Measurements from ENCODE around the gene FGR.

The FGR gene

DNA sequence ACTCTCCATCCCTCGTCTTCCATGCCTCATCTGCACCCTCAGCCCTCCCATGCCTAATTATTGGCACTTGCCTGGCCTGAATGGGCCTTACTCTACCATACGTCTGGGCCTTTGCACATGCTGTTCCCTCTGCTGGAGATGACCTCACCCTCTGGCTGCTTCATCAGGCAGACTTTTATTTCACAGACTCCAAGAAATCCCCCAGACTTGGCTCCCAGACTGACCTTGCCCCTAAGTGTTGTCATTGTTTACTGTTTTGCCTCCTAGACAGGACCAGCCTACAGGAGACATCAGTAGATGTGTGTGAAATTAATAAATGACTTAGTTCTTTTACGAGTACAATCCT, 25.8 kb downstream of the FGR start:
- in situ Hi-C loops (cut with MboI; ENCODE audit: low pct_unique_long_range_greater_than_20kb, low sequenced_read_pairs, unreplicated experiment) = loop anchor here (5.0 kb wide), 2 partner anchors 58 to 217 kb away; partner anchors contain the start of gene GPR3
- no peak for TF ChIP-seq CTCF (IDR thresholded peaks at IDR 0.05; ENCODE audit: extremely low read depth, insufficient read depth, missing control alignments)

DNA sequence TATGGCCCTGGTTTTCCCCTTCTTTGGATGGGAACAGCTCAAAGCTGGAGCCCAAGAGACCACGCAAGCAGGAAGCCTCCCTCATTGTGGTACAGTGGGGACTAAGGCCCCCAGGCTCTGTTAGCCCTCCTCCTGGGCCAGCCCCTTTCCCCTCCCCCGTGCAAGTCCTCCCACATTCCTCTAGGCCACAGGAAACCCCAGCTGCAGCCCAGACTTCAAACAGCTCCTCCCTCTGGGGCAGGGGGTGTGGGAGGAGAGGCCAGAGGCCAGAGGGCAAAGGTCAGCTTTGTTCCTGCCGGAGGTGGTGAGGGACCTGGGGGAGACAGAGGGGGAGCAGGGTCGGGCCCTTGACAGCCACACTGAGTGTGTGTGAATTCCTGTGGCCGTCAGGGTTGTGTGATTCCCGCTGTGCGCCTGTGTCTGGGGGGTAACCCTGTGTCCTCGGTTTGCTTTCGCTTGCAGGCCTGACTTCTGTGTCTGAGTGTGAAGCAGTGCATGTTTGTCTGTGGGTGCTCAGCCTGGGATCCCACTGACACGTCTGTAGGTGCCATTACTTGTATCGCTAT, 27.7 kb downstream of the FGR start:
- no peak for DNase-seq (ENCODE audit: low spot score)
- TF ChIP-seq CTCF (IDR thresholded peaks at IDR 0.05; ENCODE audit: extremely low read depth, insufficient read depth, missing control alignments) = no peak
- in situ Hi-C loops (cut with MboI; ENCODE audit: low pct_unique_long_range_greater_than_20kb, low sequenced_read_pairs, unreplicated experiment) = loop anchor here (5.0 kb wide), 2 partner anchors 60 to 215 kb away; partner anchors contain the start of gene GPR3

More for the DNA sequence above, 25.8 kb downstream of the FGR start:
- no peak for DNase-seq (ENCODE audit: low spot score)

- TF ChIP-seq CTCF (IDR thresholded peaks at IDR 0.05; ENCODE audit: extremely low read depth, insufficient read depth, missing control alignments) = no peak
- in situ Hi-C loops (cut with MboI; ENCODE audit: low pct_unique_long_range_greater_than_20kb, low sequenced_read_pairs, unreplicated experiment) = loop anchor here (5.0 kb wide), 2 partner anchors 61 to 214 kb away; partner anchors contain the start of gene GPR3
- no peak for DNase-seq (ENCODE audit: low spot score)
Observed at GRCh38 chr1:27606708-27607238, 28.2 kb downstream of the FGR start.

DNA sequence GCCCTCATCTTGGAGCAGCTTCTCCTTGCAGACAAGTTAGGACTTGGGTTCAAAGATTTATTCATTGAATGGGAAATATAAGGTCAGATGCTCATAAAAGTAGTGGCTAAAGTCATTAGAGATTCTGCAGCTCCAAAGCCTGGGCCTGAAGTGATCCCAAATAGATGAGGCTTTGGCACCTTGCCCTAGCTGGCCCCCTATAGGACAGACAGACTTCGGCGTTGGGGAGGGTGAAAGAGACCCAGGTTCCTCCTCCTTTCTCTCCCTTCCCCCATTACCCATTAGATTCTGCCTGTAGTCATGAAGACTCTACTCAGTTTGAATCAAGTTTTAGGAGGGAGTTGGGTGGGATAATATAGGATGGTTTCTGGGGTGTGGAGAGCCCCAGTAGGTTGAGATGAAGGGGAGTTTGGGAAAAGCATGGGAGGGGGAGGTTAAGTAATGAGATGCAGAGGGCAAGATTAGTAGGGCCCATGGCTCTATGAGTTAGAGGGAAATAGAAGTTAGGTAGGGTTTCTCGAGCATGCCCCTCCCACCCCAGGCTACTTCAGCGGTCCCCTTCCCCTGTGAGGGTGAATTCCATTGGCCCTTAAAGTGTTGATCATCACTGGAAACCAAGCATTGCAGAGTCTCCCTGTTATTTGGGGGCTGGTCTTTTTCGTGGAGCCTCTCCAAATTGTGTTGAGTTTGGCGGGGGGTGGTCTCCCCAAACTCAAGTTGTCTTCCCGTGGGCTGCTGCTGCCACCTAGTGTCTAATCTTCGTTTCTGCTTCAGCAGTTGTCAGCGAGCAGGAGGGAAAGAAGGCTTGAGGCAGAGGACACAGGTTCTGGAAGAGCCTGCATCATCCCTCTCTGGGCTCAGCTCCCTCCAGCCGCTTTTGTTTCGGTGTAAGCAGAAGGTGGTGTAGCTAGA, 28.9 kb downstream of the FGR start:
- DNase-seq (ENCODE audit: low spot score) = peak; percentile 73
- peak; percentile 90 for TF ChIP-seq CTCF (IDR thresholded peaks at IDR 0.05; ENCODE audit: extremely low read depth, insufficient read depth, missing control alignments)
- in situ Hi-C loops (cut with MboI; ENCODE audit: low pct_unique_long_range_greater_than_20kb, low sequenced_read_pairs, unreplicated experiment) = loop anchor here (5.0 kb wide), 2 partner anchors 61 to 214 kb away; partner anchors contain the start of gene GPR3

- TF ChIP-seq CTCF (IDR thresholded peaks at IDR 0.05; ENCODE audit: extremely low read depth, insufficient read depth, missing control alignments) = no peak
- DNase-seq (ENCODE audit: low spot score) = no peak
- in situ Hi-C loops (cut with MboI; ENCODE audit: low pct_unique_long_range_greater_than_20kb, low sequenced_read_pairs, unreplicated experiment) = loop anchor here (5.0 kb wide), 2 partner anchors 62 to 213 kb away; partner anchors contain the start of gene GPR3
Observed at GRCh38 chr1:27605300-27605766, 29.7 kb downstream of the FGR start.

DNA sequence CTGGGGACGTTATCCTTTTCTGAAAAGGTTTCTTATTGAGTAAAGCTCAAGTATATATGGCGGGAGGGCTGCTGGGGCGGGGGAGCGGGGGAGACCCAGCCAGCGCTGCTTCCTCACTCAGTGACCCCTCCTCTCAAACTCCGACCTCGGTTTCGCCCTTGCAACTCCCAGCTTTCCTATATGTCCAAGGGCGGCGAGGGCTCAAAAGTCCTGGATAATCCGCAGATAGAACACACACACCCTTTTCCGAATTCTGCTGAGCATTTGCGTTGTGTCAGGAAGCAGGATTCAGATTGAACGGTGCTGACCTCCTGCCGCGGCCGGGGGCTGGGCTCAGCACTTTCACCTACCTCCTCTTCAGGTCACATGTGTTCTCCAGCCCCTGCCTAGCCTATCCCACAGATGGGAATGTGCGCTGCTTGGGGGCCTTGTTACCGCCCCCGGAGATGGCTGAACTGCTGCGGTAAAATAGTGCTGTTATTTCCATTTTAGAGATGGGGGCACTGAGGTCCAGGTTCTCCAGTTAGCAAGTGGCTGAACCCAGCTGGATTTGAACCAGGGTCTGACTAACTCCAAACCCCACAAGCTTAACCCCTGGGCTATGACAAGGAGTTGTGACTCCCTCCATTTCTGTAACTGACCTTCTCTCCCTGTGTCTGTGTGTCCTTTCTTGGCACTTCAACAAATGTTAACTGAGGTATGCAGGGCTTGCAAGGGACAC, 30.2 kb downstream of the FGR start:
- TF ChIP-seq CTCF (IDR thresholded peaks at IDR 0.05; ENCODE audit: extremely low read depth, insufficient read depth, missing control alignments) = no peak
- in situ Hi-C loops (cut with MboI; ENCODE audit: low pct_unique_long_range_greater_than_20kb, low sequenced_read_pairs, unreplicated experiment) = loop anchor here (5.0 kb wide), 2 partner anchors 63 to 212 kb away; partner anchors contain the start of gene GPR3
- DNase-seq (ENCODE audit: low spot score) = no peak

Data from GM13977 (cell line).